Smooth muscle cell (in vitro differentiated cells): ENCODE data around the gene C19orf85. TPM values are rescaled to one million over a fixed set of nuclear protein-coding genes. Genes with fewer than 3 reads are reported as not detected.

Experiments used
- DNase-seq: peaks from one replicate; lab custom pipeline; 2025; ENCODE audit not compliant: unreplicated experiment; lab: John Stamatoyannopoulos, UW
- H2AFZ ChIP-seq: fragments of 200-600 bp; sonication (generic); 2 replicates; pipeline ENCODE4 v1.6.0; 2016; ENCODE audit warnings: antibody characterized with exemption, low read depth, mild to moderate bottlenecking
- H3F3A ChIP-seq: fragments of 200-600 bp; sonication (generic); 2 replicates; pipeline ENCODE4 v1.6.0; 2017; ENCODE audit warnings: antibody characterized with exemption, low read depth
- H3K27ac ChIP-seq: fragments of 200-600 bp; sonication (generic); 2 replicates; pipeline ENCODE4 v1.5.1; 2016; ENCODE audit warnings: low read depth, mild to moderate bottlenecking
- H3K27me3 ChIP-seq: fragments of 200-600 bp; sonication (generic); 2 replicates; pipeline ENCODE4 v1.6.1; 2016; ENCODE audit warnings: low read depth, mild to moderate bottlenecking
- H3K36me3 ChIP-seq: fragments of 200-600 bp; sonication (generic); 2 replicates; pipeline ENCODE4 v1.5.1; 2016; ENCODE audit warnings: low read depth
- H3K4me1 ChIP-seq: fragments of 200-600 bp; sonication (generic); 2 replicates; pipeline ENCODE4 v1.5.1; 2016; ENCODE audit warnings: low read depth
- H3K4me2 ChIP-seq: fragments of 200-600 bp; sonication (generic); 2 replicates; pipeline ENCODE4 v1.6.0; 2016; ENCODE audit warnings: mild to moderate bottlenecking
- H3K4me3 ChIP-seq: fragments of 200-600 bp; sonication (generic); 2 replicates; pipeline ENCODE4 v1.5.1; 2016; ENCODE audit warnings: mild to moderate bottlenecking
- H3K79me2 ChIP-seq: fragments of 200-600 bp; sonication (generic); 2 replicates; pipeline ENCODE4 v1.6.0; 2016; ENCODE audit warnings: low read depth, mild to moderate bottlenecking
- H3K9ac ChIP-seq: fragments of 200-600 bp; sonication (generic); 2 replicates; pipeline ENCODE4 v1.6.0; 2016; ENCODE audit warnings: low read depth
- H3K9me3 ChIP-seq: fragments of 200-600 bp; sonication (generic); replicated peaks from 2 replicates; pipeline ENCODE4 v1.5.1; 2016; ENCODE audit warnings: low read depth
- H4K20me1 ChIP-seq: fragments of 200-600 bp; sonication (generic); 2 replicates; pipeline ENCODE4 v1.6.0; 2016; ENCODE audit warnings: low read depth
- WGBS: methylation state at CpG from one replicate; pipeline ENCODE4 v1.1.7; 2016; ENCODE audit warnings: low lambda C conversion rate; 5-methylcytosine and 5-hydroxymethylcytosine counted together
- polyA plus RNA-seq: library from polyadenylated mRNA; unstranded; fragments of >200 nt; fragmentation: Nextera tagmentation; extraction: Ambion mirVana; gene quantifications from 2 replicates; pipeline ENCODE4 v1.2.1, GENCODE V29; 2016
- total RNA-seq: library from RNA; depleted of rRNA; stranded (reverse); fragments of >200 nt; gene quantifications from 2 replicates; pipeline ENCODE4 v1.2.3, GENCODE V29; 2014
- TF ChIP-seq, protein P1 (sequence below): fragments of 200-600 bp; sonication (generic); IDR thresholded peaks from 2 replicates; pipeline ENCODE4 v1.5.1; 2017; ENCODE audit warnings: borderline replicate concordance, mild to moderate bottlenecking, antibody characterized with exemption; ENCODE audit not compliant: insufficient read depth, poor library complexity, severe bottlenecking

The C19orf85 gene
- total and polyA plus RNA-seq, 2 experiments from 2014 or later: not detected

GRCh38 chr19:55482967-55483705 is 18.6 kb upstream of the C19orf85 start:
- H3K27ac ChIP-seq: no peak overlapping the region
- no peak overlapping the region for H3K4me2 ChIP-seq
- H3K9ac ChIP-seq: no peak overlapping the region
- no peaks in the 10 kb centered on the region for H4K20me1 ChIP-seq
- H3K4me1 ChIP-seq: peaks cover 28% of the 10 kb centered on the region
- TF ChIP-seq, protein P1, sequence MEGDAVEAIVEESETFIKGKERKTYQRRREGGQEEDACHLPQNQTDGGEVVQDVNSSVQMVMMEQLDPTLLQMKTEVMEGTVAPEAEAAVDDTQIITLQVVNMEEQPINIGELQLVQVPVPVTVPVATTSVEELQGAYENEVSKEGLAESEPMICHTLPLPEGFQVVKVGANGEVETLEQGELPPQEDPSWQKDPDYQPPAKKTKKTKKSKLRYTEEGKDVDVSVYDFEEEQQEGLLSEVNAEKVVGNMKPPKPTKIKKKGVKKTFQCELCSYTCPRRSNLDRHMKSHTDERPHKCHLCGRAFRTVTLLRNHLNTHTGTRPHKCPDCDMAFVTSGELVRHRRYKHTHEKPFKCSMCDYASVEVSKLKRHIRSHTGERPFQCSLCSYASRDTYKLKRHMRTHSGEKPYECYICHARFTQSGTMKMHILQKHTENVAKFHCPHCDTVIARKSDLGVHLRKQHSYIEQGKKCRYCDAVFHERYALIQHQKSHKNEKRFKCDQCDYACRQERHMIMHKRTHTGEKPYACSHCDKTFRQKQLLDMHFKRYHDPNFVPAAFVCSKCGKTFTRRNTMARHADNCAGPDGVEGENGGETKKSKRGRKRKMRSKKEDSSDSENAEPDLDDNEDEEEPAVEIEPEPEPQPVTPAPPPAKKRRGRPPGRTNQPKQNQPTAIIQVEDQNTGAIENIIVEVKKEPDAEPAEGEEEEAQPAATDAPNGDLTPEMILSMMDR: no peak
- H3K4me3 ChIP-seq: no peak overlapping the region
- H3K79me2 ChIP-seq: peaks cover 17% of the 10 kb centered on the region
- no peaks in the 10 kb centered on the region for H3K36me3 ChIP-seq
- H2AFZ ChIP-seq: no peak overlapping the region
- H3F3A ChIP-seq: peaks cover 12% of the 10 kb centered on the region
- no peaks in the 10 kb centered on the region for H3K9me3 ChIP-seq
- no peak for DNase-seq
- H3K27me3 ChIP-seq: no peaks in the 10 kb centered on the region
- 96% methylated on average over 18 of the region's 47 CpGs for WGBS

DNA sequence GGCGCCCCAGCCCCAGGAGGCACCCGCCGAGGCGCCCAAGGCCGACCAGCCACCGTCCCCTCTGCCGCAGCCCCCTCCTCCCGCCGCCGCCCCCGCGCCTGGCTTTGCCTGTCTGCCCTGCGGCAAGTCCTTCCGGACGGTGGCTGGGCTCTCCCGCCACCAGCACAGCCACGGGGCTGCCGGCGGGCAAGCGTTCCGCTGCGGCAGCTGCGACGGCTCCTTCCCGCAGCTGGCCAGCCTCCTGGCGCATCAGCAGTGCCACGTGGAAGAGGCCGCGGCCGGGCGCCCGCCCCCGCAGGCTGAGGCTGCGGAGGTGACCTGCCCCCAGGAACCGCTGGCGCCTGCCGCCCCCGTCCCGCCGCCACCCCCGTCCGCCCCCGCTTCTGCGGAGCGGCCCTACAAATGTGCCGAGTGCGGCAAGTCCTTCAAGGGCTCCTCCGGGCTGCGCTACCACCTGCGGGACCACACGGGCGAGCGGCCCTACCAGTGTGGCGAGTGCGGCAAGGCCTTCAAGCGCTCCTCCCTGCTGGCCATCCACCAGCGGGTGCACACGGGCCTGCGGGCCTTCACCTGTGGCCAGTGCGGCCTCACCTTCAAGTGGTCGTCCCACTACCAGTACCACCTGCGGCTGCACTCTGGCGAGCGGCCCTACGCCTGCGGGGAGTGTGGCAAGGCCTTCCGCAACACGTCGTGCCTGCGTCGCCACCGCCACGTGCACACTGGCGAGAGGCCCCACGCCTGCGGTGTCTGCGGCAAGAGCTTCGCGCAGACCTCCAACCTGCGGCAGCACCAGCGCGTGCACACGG is 17.8 kb upstream of the C19orf85 start:
- Histone ChIP-seq H3K27ac (no peak overlapping the region), H3K79me2 (peaks cover 25% of the 10 kb centered on the region), H4K20me1 (no peaks in the 10 kb centered on the region), H3K4me1 (peaks cover 28% of the 10 kb centered on the region), H3K4me3 (no peak overlapping the region), H2AFZ (no peak overlapping the region), H3K9ac (no peak overlapping the region), H3K4me2 (no peak overlapping the region), H3K36me3 (no peaks in the 10 kb centered on the region), H3F3A (peaks cover 12% of the 10 kb centered on the region), H3K27me3 (no peaks in the 10 kb centered on the region), H3K9me3 (no peaks in the 10 kb centered on the region)
- DNase-seq: no peak
- WGBS: 85% methylated on average over 70 of the region's 83 CpGs
- TF ChIP-seq, protein P1: no peak

DNA sequence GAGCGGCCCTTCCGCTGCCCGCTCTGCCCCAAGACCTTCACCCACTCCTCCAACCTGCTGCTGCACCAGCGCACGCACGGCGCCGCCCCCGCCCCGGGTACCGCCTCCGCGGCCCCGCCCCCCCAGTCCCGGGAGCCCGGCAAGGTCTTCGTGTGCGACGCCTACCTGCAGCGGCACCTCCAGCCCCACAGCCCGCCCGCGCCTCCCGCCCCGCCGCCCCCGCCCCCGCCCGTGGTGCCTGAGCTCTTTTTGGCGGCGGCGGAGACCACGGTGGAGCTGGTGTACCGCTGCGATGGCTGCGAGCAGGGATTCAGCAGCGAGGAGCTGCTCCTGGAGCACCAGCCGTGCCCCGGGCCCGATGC is 17.2 kb upstream of the C19orf85 start:
- 62% methylated on average over 24 of the region's 40 CpGs for WGBS
- Histone ChIP-seq H3K4me1 (peaks cover 23% of the 10 kb centered on the region), H3K36me3 (no peaks in the 10 kb centered on the region), H3K9ac (no peak overlapping the region), H3F3A (peaks cover 12% of the 10 kb centered on the region), H3K27me3 (no peaks in the 10 kb centered on the region), H3K4me2 (no peak overlapping the region), H3K9me3 (no peaks in the 10 kb centered on the region), H3K4me3 (no peak overlapping the region), H3K79me2 (peaks cover 26% of the 10 kb centered on the region), H3K27ac (no peak overlapping the region), H4K20me1 (no peaks in the 10 kb centered on the region), H2AFZ (no peak overlapping the region)
- TF ChIP-seq, protein P1: no peak
- no peak for DNase-seq
